ENCODE results near the gene PRSS33.

- TF ChIP-seq CTCF (IDR thresholded peaks at IDR 0.05), result no peak
- no peak for TF ChIP-seq POLR2AphosphoS5 (IDR thresholded peaks at IDR 0.05)
Measured at GRCh38 chr16:2771496-2772402, 15.6 kb downstream of the PRSS33 start.
